GM19463 (cell line): ENCODE results near the gene HFE.

Experiments
- ATAC-seq: cut with Tn5 transposase; IDR thresholded peaks from one replicate; pipeline ENCODE4 v1.9.1; 2021; ENCODE audit warnings: mild to moderate bottlenecking, moderate library complexity; ENCODE audit not compliant: unreplicated experiment

Gene HFE

GRCh38 chr6:26130581-26131249, 43.5 kb downstream of the HFE start:
- no peak for ATAC-seq

GRCh38 chr6:26131618-26132017, 44.4 kb downstream of the HFE start:
- no peak for ATAC-seq

- ATAC-seq, result no peak
Measured at GRCh38 chr6:26133730-26134129, 46.5 kb downstream of the HFE start.

GRCh38 chr6:26136321-26136720, 49.1 kb downstream of the HFE start:
- no peak for ATAC-seq

- no peak for ATAC-seq
Measured at GRCh38 chr6:26140254-26140966, 53.2 kb downstream of the HFE start.

- no peak for ATAC-seq
Measured at GRCh38 chr6:26140967-26141294, 53.7 kb downstream of the HFE start.

- ATAC-seq, result no peak
Measured at GRCh38 chr6:26141378-26141904, 54.2 kb downstream of the HFE start.

- no peak for ATAC-seq
Measured at GRCh38 chr6:26142026-26142425, 54.8 kb downstream of the HFE start.
